Subcutaneous abdominal adipose tissue (tissue), 5 donors: Measurements from ENCODE around the gene NIPSNAP2.
"Not testable (repeated sequence)": the region's sequence is repeated elsewhere in the genome, so short reads cannot be mapped to it uniquely, and the experiment has no call there.

Experiments used
- H3K27ac ChIP-seq: one replicate; pipeline ENCODE4 v1.7.0; 2013; ENCODE audit warnings: low read depth, mild to moderate bottlenecking, inconsistent platforms, low read length, moderate library complexity
- H3K27me3 ChIP-seq, 5 donors: one replicate each; pipeline ENCODE4 v1.7.0; 2013; ENCODE audit warnings: low read length in 5 of 5, inconsistent platforms in 1 of 5; ENCODE audit not compliant: control insufficient read depth in 5 of 5, insufficient read depth in 4 of 5
- H3K36me3 ChIP-seq, 5 donors: one replicate each; pipeline ENCODE4 v1.7.0; 2013; ENCODE audit warnings: low read length in 5 of 5; ENCODE audit not compliant: control insufficient read depth in 5 of 5, insufficient read depth in 5 of 5
- H3K4me1 ChIP-seq, 5 donors: one replicate each; pipeline ENCODE4 v1.7.0; 2013; ENCODE audit warnings: low read length in 5 of 5, mild to moderate bottlenecking in 3 of 5, moderate library complexity in 1 of 5; ENCODE audit not compliant: control insufficient read depth in 5 of 5, insufficient read depth in 5 of 5
- H3K4me3 ChIP-seq, 5 donors: one replicate each; pipeline ENCODE4 v1.7.0; 2013; ENCODE audit warnings: low read length in 5 of 5, low read depth in 1 of 5
- H3K9ac ChIP-seq, 5 donors: one replicate each; pipeline ENCODE4 v1.7.0; 2013; ENCODE audit warnings: low read length in 5 of 5, mild to moderate bottlenecking in 4 of 5, moderate library complexity in 3 of 5
- H3K9me3 ChIP-seq, 5 donors: one replicate each; pipeline ENCODE4 v1.7.0; 2013; ENCODE audit warnings: low read length in 5 of 5; ENCODE audit not compliant: control insufficient read depth in 5 of 5
- donor health status: healthy.
- donor health status: healthy.
- donor health status: healthy.
- donor health status: healthy.
- donor health status: healthy.

NIPSNAP2 gene

GRCh38 chr7:56007891-56008290 is 43.5 kb downstream of the NIPSNAP2 start:
- no peak overlapping the region for H3K27ac ChIP-seq
- peaks cover 0 to 4% (median 0%) of the 10 kb centered on the region in 5 donors for H3K4me1 ChIP-seq
- peaks cover 0 to 3% (median 0%) of the 10 kb centered on the region in 5 donors for H3K36me3 ChIP-seq
- H3K9me3 ChIP-seq, result no peaks in the 10 kb centered on the region
- no peak overlapping the region for H3K4me3 ChIP-seq
- peak overlapping the region in 1 of 5 donors; percentile 35 for H3K9ac ChIP-seq
- no peaks in the 10 kb centered on the region for H3K27me3 ChIP-seq

DNA sequence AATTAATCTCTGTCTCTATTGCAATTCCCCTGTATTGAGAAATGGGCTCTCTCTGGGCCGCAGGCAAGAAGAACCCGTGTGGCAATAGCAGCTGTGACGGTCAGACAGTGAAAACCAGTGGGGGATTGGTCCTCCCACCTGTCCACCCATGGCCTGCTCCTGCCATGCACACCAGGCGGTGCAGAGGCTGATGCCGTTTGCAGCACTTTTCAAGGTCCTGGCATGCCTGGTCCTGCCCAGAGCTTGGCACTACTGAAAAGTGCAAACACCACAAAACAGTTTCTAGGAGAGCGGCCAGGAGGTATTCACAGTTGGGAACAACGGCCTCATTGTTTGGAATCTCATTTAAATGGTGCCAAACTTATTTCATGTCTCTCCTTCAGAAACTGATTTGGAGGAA is 45.3 kb downstream of the NIPSNAP2 start:
- no peaks in the 10 kb centered on the region for H3K27me3 ChIP-seq
- no peak overlapping the region for H3K9ac ChIP-seq
- no peak overlapping the region for H3K27ac ChIP-seq
- peaks cover 0 to 17% (median 5%) of the 10 kb centered on the region in 5 donors for H3K36me3 ChIP-seq
- H3K9me3 ChIP-seq, result no peaks in the 10 kb centered on the region
- no peak overlapping the region for H3K4me3 ChIP-seq
- H3K4me1 ChIP-seq, result peaks cover 0 to 4% (median 0%) of the 10 kb centered on the region in 5 donors

- H3K36me3 ChIP-seq, result peaks cover 5 to 30% (median 11%) of the 10 kb centered on the region in 5 donors
- not testable (repeated sequence) for H3K4me3 ChIP-seq, H3K9ac ChIP-seq, H3K9me3 ChIP-seq, H3K4me1 ChIP-seq, H3K27me3 ChIP-seq, H3K27ac ChIP-seq
Measured at GRCh38 chr7:56017015-56017414, 52.6 kb downstream of the NIPSNAP2 start.

DNA sequence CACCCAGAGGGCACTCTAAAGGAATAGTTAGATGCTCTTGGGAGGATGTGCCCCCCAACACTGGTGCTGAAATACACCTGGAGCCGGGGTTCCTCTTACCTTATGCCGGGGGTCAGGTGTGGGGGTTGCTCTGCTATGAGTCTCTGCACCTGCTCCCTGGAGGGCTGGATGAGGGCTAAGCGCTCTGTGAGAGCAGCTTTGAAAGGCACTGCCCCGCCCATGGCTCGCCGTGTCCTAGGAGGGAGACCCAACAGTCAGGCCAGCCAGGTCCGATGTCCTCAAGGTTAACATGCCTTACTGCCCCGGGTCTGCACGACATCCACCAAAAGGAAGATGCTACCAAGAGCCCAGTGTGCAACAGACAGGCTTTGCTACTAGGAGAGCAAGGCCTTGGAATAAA is 55.1 kb downstream of the NIPSNAP2 start:
- H3K4me3 ChIP-seq, result no peak overlapping the region
- H3K27me3 ChIP-seq, result no peaks in the 10 kb centered on the region
- H3K4me1 ChIP-seq, result no peaks in the 10 kb centered on the region
- H3K9me3 ChIP-seq, result no peaks in the 10 kb centered on the region
- H3K36me3 ChIP-seq, result peaks cover 5 to 22% (median 11%) of the 10 kb centered on the region in 5 donors
- H3K9ac ChIP-seq, result no peak overlapping the region
- H3K27ac ChIP-seq, result no peak overlapping the region

- Histone ChIP-seq H3K9me3 (no peaks in the 10 kb centered on the region), H3K36me3 (peaks cover 0 to 20% (median 9%) of the 10 kb centered on the region in 5 donors), H3K27me3 (no peaks in the 10 kb centered on the region), H3K27ac (no peak overlapping the region), H3K4me1 (no peaks in the 10 kb centered on the region), H3K9ac (no peak overlapping the region), H3K4me3 (no peak overlapping the region)
Measured at GRCh38 chr7:56023500-56023899, 59.1 kb downstream of the NIPSNAP2 start.

DNA sequence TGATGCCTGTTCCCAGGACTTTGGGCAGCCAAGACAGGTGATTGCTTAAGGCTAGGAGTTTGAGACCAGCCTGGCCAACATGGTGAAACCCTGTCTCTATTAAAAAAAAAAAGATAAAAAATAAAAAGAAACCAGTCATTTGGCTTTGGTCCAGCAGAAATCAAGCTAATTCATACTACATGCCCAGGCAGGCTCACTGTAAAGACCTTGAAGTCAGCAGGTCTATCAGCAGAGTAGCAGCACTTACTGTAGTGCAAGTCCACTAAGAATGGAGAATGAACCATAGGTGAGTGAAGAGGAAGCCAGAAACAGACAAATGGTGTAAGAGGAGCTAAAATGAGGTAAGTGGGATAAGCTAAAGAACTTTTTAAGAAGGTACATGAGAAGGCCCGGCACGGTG is 62.2 kb downstream of the NIPSNAP2 start:
- Histone ChIP-seq H3K9ac (no peak overlapping the region), H3K27ac (no peak overlapping the region), H3K27me3 (no peaks in the 10 kb centered on the region), H3K4me3 (no peak overlapping the region), H3K9me3 (no peaks in the 10 kb centered on the region), H3K4me1 (peaks cover 0 to 5% (median under 1%) of the 10 kb centered on the region in 5 donors), H3K36me3 (peaks cover 0 to 6% (median 3%) of the 10 kb centered on the region in 5 donors)

GRCh38 chr7:56028942-56029630 is 64.7 kb downstream of the NIPSNAP2 start:
- Histone ChIP-seq H3K27ac (no peak overlapping the region), H3K4me3 (no peak overlapping the region), H3K4me1 (peaks cover 0 to 21% (median 15%) of the 10 kb centered on the region in 5 donors), H3K9me3 (no peaks in the 10 kb centered on the region), H3K9ac (no peak overlapping the region), H3K27me3 (no peaks in the 10 kb centered on the region), H3K36me3 (peaks cover 0 to 2% (median 0%) of the 10 kb centered on the region in 5 donors)

GRCh38 chr7:56030340-56030739 is 66.0 kb downstream of the NIPSNAP2 start:
- H3K27me3 ChIP-seq, result no peaks in the 10 kb centered on the region
- no peak overlapping the region for H3K4me3 ChIP-seq
- H3K27ac ChIP-seq, result no peak overlapping the region
- H3K4me1 ChIP-seq, result peaks cover 0 to 24% (median 19%) of the 10 kb centered on the region in 5 donors
- H3K9ac ChIP-seq, result no peak overlapping the region
- no peaks in the 10 kb centered on the region for H3K9me3 ChIP-seq
- peaks cover 0 to 2% (median 0%) of the 10 kb centered on the region in 5 donors for H3K36me3 ChIP-seq

DNA sequence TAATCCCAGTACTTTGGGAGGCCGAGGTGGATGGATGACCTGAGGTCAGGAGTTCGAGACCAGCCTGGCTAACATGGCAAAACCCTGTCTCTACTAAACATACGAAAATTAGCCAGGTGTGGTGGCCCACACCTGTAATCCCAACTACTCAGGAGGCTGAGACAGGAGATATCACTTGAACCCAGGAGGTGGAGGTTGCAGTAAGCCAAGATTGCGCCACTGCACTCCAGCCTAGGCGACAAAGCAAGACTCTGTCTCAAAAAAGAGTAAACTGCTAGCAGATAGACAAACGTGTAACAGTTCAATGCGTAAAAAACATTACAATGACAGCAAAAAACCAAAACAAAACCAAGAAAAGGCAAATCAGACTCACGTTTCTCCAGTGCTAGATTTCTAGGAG is 67.2 kb downstream of the NIPSNAP2 start:
- not testable (repeated sequence) for H3K4me3 ChIP-seq, H3K36me3 ChIP-seq, H3K9ac ChIP-seq, H3K27ac ChIP-seq, H3K9me3 ChIP-seq, H3K27me3 ChIP-seq
- H3K4me1 ChIP-seq, result peaks cover 0 to 24% (median 19%) of the 10 kb centered on the region in 5 donors

DNA sequence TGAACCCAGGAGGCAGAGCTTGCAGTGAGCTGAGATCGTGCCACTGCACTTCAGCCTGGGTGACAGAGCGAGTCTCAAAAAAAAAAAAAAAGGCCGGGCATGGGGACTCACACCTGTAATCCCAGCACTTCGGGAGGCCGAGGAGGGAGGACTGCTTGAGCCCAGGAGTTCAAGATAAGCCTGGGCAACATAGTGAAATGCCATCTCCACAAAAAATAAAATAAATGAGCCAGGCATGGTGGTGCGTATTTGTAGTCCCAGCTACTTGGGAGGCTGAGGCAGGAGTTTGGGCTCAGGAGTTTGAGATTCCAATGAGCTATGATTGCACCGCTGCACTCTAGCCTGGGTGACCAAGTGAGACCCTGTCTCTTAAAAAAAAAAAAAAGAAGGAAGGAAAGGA is 68.2 kb downstream of the NIPSNAP2 start:
- not testable (repeated sequence) for H3K27me3 ChIP-seq, H3K9me3 ChIP-seq, H3K36me3 ChIP-seq, H3K27ac ChIP-seq, H3K4me3 ChIP-seq, H3K9ac ChIP-seq
- H3K4me1 ChIP-seq, result peaks cover 0 to 24% (median 19%) of the 10 kb centered on the region in 5 donors
